ENCODE measurements around the gene PLXNA4. TPM values are rescaled to one million over a fixed set of nuclear protein-coding genes. Genes with fewer than 3 reads are reported as not detected.

PLXNA4 gene
- total and polyA plus RNA-seq, 12 donors: 0.83 to 17.0 (median 11.5) TPM

DNA sequence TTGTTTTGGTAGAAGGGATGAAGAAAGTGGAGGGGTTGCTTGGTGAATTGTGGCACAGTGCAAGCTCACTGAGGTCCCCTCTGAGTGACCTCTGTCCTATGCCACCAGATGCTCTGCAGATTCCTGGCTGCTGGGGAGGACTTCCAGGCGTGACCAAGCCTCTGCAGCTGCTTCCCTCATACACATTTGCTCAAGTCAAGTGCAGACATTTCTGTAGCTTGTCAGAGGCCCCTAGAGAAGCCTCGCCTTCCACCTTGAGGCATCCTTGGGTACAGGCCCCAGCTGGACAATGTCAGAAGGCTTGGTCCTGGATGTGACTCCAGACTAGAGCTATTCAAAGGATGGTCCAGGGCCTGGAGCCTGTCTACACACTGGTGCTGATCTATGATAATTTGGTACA lies 464.2 kb downstream of the PLXNA4 start:
- TF ChIP-seq CTCF (IDR thresholded peaks at IDR 0.05): no peak
- Histone ChIP-seq H3K27me3 (peaks cover 0 to 4% (median 0%) of the 10 kb centered on the region in 7 donors), H3K4me3 (no peak overlapping the region), H3K36me3 (no peaks in the 10 kb centered on the region), H3K9me3 (no peaks in the 10 kb centered on the region), H3K4me1 (no peaks in the 10 kb centered on the region), H3K27ac (no peak overlapping the region)
- no peak for DNase-seq
- ATAC-seq: no peak
- intact Hi-C loops (cut with DNase I): no loop called here
- 88 to 93% methylated on average over 2 of the region's 2 CpGs for WGBS, 2 donors

DNA sequence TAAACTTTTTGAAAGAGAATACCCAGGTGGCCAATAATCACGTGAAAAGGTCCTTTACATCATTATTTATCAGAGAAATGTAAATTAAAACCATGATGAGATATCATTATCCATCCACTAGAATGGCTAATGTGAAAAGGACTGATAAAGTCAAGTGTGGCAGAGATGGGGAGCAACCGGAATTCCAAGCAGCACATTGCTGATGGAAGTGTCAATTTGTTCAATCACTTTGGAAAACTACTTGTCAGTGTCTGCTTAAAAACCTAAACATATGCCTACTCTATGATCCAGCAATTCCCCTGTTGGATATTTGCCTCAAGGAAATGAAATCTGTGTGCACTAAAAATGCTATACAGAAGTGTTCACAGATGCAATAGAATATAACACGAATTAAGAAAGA lies 465.6 kb downstream of the PLXNA4 start:
- no peak for ATAC-seq
- no peak overlapping the region for H3K27ac ChIP-seq
- H3K4me3 ChIP-seq: no peak overlapping the region
- 78 to 80% methylated on average over 3 of the region's 3 CpGs for WGBS, 2 donors
- H3K9me3 ChIP-seq: no peaks in the 10 kb centered on the region
- no peaks in the 10 kb centered on the region for H3K4me1 ChIP-seq
- no peaks in the 10 kb centered on the region for H3K36me3 ChIP-seq
- TF ChIP-seq CTCF (IDR thresholded peaks at IDR 0.05): no peak
- H3K27me3 ChIP-seq: peaks cover 0 to 4% (median 0%) of the 10 kb centered on the region in 7 donors
- no peak for DNase-seq
- intact Hi-C loops (cut with DNase I): no loop called here

GRCh38 chr7:132109769-132110168 lies 466.5 kb downstream of the PLXNA4 start:
- intact Hi-C loops (cut with DNase I): no loop called here
- WGBS, 2 donors: 100% methylated on average over 1 of the region's 1 CpG
- Histone ChIP-seq H3K27me3 (peaks cover 0 to 4% (median 0%) of the 10 kb centered on the region in 7 donors), H3K9me3 (no peaks in the 10 kb centered on the region), H3K27ac (no peak overlapping the region), H3K4me3 (no peak overlapping the region), H3K4me1 (no peaks in the 10 kb centered on the region), H3K36me3 (no peaks in the 10 kb centered on the region)
- no peak for ATAC-seq
- DNase-seq: no peak
- no peak for TF ChIP-seq CTCF (IDR thresholded peaks at IDR 0.05)

DNA sequence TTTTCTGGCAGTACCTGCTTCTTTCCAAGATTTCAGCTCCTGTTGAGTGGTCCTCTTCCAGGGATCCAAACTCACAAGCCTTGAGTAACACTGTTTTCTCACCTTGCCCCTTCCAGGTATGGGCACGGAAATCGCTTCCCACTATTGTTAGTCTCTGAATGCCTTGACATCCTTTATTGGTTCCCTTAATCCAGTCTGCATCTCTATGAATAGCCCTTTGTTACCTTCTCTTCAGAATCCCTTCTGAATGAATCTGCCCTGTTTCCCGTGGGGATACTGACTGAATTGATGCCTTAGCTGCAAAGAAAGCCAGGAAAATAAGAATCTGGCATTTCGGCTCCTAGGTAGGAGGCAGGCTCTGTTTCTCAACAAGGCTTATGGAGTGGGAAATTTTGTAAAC lies 467.7 kb downstream of the PLXNA4 start:
- Histone ChIP-seq H3K4me3 (no peak overlapping the region), H3K4me1 (no peaks in the 10 kb centered on the region), H3K9me3 (no peaks in the 10 kb centered on the region), H3K27ac (no peak overlapping the region), H3K36me3 (no peaks in the 10 kb centered on the region), H3K27me3 (peaks cover 0 to 4% (median 0%) of the 10 kb centered on the region in 7 donors)
- intact Hi-C loops (cut with DNase I): no loop called here
- WGBS, 2 donors: 63 to 74% methylated on average over 4 of the region's 4 CpGs
- no peak for DNase-seq
- ATAC-seq: no peak
- TF ChIP-seq CTCF (IDR thresholded peaks at IDR 0.05): no peak

All from heart right ventricle (tissue), 16 donors.